ENCODE data around the gene PTPRA.

- TF ChIP-seq ZNF274 (IDR thresholded peaks at IDR 0.05; ENCODE audit: insufficient read depth, insufficient read length): no peak
- TF ChIP-seq POLR2A (IDR thresholded peaks at IDR 0.05; ENCODE audit: low read depth, low read length): no peak
- TF ChIP-seq CTCF (IDR thresholded peaks at IDR 0.05 in 2 of 3, conservative IDR thresholded peaks at IDR 0.05 in 1 of 3; ENCODE audit: control insufficient read depth in 2 of 3, extremely low read depth in 1 of 3, insufficient read depth in 1 of 3, low read depth in 3 of 3, low read length in 3 of 3): no peak
- no peak for TF ChIP-seq EZH2 (IDR thresholded peaks at IDR 0.05; ENCODE audit: borderline replicate concordance, control insufficient read depth, low read depth, low read length)
- no peak for TF ChIP-seq ZBTB11 (CRISPR knock-in tag; IDR thresholded peaks at IDR 0.05)
- TF ChIP-seq RELA (IDR thresholded peaks at IDR 0.05; ENCODE audit: borderline replicate concordance, partially characterized antibody): no peak
Observed at GRCh38 chr20:2956480-2956879, 83.2 kb downstream of the PTPRA start.
